HG03354 (cell line): Measurements from ENCODE around the gene PYM1.
A peak's percentile ranks its signal among the peaks of the same experiment; 100 is the strongest.
"Not testable (repeated sequence)": the region's sequence is repeated elsewhere in the genome, so short reads cannot be mapped to it uniquely, and the experiment has no call there.

Experiments
- ATAC-seq: cut with Tn5 transposase; IDR thresholded peaks from one replicate; pipeline ENCODE4 v1.9.1; 2021; ENCODE audit warnings: mild to moderate bottlenecking; ENCODE audit not compliant: unreplicated experiment, poor library complexity, severe bottlenecking

PYM1 gene

DNA sequence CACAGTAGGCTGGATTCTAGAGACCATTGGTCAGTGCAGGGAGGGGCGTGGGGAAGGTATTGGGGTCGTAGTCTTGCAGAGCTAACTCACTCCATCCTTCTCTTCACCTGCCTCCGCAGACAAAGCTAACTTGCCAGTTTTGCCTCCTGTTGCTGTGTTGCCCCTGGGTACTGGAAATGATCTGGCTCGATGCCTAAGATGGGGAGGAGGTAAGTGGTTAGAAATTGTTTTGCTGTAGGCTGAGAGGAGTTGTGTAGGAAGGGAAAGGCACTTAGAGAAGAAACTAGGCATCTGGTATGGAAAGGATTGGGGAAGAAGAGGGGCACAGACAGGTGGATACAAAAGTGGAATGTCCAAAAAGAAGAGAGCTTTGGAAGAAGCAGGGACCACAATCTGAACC lies 14.4 kb upstream of the PYM1 start:
- no peak for ATAC-seq

DNA sequence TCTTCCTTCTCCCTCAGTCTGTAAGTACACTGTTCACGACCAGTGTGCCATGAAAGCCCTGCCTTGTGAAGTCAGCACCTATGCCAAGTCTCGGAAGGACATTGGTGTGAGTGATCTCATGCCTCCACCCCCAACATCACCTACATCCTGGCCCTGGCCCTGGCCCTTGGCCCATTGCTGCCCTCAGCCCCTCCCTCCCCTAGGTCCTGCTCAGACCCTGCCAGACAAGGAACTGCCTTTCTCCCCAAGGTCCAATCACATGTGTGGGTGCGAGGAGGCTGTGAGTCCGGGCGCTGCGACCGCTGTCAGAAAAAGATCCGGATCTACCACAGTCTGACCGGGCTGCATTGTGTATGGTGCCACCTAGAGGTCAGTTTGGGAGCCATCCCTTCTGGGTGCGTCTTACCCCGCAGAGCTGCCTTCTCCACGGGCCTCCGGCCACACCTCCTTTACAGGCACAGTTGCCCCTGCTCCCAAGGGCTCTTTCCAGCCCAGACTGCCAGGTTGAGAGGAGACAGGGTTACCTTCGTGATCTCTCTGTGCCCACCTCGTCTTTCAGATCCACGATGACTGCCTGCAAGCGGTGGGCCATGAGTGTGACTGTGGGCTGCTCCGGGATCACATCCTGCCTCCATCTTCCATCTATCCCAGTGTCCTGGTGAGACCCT lies 12.5 kb upstream of the PYM1 start:
- peak; percentile 98 for ATAC-seq

DNA sequence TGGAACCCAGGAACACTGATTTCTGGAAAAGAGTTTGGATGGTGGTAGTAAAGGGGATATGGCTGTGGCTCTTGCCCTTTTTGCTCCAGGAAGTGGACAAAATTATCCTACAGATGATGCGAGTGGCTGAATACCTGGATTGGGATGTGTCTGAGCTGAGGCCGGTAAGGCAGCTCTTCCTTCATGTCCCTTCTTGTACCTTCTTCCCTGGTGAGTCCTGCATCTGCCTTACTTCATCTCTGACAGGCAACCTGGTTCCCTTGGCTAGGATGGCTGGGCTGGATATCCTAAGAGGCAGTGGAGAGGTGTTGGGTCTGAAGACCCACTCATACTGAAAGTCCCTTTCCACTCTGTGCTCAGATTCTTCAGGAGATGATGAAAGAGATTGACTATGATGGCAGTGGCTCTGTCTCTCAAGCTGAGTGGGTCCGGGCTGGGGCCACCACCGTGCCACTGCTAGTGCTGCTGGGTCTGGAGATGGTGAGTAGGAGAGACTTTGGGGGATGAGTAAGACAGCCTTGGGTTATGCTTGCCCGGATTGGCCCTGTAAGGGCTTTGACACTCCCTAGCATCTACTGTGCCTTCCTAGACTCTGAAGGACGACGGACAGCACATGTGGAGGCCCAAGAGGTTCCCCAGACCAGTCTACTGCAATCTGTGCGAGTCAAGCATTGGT lies 11.3 kb upstream of the PYM1 start:
- ATAC-seq: no peak

DNA sequence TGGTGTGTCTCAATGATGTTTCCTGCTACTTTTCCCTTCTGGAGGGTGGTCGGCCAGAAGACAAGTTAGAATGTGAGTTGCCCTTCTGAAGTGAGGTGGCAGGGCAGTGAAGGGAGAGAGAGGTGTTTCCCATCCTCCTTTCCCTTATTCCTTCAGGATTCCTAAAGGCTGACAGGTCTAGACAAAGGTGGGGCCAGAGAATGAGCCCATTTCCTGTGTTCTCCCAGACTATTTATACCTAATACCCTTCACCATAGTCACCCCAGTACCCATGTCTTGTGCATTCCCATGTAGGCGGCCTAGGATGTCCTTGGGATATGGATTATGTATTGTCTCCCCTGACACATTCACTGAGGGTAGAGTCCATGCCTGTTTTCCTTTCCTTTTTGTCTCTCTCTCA lies 10.3 kb upstream of the PYM1 start:
- ATAC-seq: no peak

DNA sequence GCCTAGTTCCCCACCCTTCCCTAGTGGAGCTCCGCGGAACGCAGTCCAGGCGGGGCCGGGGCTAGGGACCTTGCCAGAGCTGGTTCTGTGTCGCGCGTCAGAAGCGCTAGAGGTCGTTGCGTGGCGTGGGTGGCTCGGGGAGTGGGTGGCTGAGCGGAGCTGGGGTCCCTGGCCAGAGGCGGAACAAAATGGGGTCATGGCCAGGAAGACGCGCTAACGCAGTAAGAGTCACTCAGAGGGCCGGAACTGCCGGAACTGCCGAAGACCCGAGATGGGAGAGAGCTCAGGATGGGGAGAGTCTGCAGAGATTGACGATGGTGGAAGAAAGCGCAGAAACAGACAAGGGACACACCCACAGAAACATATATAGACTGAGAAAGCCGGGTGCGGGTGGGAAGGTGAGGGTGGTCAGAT lies 8.1 kb upstream of the PYM1 start:
- ATAC-seq: no peak

DNA sequence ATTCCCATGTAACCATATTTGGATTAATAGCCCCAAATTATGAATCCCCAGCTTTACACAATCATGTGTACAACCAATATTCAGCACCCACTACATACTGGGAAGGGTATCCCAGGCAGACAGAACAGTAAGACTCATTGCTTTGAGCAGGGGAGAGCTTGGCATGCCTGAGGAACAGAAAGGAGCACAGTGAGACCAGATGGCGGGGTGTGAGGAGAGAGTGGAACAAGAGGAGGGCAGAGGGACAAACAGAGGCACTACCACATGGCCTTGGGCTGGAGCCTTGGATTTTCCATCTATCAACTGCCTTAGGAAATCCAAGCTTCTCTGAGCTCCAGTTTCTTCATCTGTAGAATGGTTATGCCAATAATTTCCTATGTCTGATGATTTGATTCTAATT lies 7.1 kb upstream of the PYM1 start:
- no peak for ATAC-seq

DNA sequence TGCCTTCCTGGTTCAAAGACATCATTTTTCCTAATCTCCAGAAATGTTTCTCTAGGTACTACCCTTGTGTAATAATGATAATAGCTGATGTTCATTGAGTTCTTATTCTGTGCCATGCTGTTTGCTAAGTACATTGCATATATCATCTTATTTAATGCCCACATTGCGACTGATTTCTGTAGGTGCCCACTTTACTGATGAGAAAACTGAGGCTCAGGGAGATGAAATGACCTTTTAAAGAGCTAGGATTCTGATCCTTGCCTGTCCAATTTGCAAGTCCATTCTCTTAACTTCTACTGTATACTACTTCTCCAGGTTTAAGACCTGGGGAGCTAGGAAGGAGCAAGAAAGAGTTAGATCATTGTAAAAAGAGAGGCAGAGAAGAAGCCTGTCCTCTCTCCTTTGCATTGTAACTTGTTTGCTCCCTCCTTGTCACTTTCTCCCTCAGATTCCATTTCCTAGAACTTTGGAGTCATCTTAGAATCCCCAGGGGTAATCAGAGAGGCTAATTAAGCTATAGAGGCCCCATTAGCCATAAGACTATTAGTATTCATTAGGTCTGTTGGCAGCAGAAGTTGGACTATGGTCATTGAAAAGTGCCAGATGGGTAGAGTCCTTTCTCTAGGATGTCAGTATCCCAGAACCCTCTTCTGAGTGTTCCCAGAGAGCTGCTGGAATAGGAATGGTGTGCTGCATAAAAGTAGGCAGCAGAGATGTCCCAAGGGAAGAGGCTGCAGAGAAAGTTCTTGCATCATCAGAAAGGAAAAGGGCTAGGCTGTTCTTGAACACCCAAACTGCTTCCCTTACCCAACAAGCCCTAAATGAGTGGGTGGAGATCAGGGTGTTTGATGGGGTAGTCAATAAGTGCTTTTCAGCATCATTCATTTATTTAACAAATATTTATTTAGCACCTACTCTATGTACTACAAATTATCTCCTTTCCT lies 6.4 kb upstream of the PYM1 start:
- ATAC-seq: no peak

DNA sequence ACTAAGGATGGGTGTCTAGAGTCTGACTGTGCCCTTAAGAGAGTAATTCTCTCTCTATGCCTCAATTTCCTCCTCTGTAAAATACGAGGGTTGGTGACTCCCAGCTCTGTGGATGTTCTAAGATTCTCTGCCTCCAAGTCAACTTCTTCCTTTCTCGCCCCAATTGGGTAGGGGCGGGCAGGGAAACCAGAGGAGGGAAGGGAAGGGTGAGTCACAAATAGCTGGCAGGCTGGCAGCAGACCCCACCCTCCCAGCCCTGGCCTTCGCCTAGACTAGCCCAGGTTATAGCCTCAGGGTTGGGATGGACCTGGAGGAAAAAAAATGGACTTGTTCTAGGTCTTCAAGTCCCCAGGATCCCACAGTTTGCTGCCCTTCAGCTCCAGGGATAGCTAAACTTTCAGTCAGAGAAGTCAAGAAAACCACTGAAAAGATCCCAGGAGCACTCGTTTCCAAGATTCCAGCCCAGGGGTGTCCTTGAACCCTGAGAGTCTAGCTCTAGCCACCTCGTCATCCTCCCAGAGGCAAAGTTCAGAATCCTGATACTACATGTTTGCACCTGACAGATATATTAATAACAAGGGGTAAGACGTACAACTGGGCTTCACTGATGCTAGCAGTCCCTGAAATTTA lies 5.6 kb upstream of the PYM1 start:
- ATAC-seq: no peak

DNA sequence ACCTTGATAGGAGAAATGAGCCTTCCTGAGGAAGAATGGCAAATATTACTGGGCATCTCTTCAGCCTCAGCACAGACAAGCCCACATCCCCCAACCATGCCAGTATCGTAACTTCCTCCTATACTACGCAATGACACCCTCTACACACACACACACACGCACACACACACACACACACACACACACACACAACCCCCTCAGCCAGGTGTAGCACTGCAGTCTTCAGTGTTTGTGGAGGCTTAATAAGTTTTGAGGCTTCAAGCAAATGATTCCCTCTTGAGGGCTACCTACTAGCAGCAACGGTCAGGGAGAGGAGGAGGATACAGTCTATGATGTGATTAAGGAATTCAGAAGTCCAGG lies 4.8 kb upstream of the PYM1 start:
- no peak for ATAC-seq

DNA sequence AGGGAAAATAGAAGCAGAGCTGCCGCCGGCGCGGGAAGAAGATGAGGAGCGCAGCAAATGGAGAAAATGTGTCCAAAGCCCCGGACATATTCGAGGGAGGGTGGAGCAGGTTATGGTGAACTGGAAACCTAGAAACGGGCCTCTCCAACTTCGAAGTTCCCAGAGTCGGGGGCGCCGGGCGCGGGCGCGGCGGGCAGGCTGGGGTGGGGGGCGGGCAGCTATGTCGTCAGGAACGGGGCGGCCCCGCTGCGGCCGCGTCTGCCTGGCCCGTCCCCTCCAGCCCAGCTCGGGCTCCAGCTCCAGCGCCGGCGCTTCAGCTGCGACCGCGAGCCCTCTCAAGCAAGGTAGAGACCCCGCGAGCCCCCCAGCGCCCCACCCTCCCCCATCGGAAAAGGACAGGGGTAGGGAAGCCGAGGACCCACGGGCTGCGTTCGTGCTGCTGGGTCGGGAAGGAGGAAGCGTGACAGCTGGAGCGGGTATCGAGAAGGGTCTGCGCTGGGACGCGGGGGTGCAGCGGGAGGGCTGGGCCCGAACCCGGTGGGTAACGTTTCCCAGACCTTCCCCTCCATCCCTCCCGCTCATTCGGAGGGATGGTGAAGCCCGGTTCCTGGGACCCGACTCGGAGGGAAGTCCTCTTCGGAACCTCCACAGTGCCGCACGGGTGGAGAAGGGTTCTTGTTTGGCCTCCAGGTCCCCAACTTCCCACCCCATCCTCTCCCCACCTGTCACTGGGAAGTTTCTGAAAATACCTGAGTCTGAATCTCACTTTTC lies 4.3 kb upstream of the PYM1 start:
- no peak for ATAC-seq

DNA sequence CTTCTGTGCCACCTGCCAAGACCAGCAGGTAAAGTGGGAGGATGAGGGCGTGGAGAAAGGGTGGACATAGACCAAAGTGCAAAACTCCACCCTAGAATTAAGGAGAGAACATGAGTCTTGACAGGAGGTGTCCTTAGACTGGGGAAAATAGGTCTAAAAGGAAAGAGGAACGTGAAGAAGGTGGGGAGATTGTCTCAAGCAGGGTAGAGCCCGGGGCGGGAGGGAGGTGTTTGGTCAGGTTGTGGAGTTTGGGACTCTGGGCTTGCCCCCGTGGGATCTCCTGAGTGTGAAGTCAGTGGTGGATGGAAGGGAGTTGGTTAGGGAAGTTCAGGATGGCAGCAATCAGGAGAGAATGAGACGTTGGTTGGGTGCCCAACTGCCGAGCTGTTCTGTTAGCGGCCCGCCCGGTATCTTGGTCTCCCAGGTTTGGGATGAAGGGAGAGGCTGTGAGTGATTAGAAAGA lies 3.7 kb upstream of the PYM1 start:
- no peak for ATAC-seq

DNA sequence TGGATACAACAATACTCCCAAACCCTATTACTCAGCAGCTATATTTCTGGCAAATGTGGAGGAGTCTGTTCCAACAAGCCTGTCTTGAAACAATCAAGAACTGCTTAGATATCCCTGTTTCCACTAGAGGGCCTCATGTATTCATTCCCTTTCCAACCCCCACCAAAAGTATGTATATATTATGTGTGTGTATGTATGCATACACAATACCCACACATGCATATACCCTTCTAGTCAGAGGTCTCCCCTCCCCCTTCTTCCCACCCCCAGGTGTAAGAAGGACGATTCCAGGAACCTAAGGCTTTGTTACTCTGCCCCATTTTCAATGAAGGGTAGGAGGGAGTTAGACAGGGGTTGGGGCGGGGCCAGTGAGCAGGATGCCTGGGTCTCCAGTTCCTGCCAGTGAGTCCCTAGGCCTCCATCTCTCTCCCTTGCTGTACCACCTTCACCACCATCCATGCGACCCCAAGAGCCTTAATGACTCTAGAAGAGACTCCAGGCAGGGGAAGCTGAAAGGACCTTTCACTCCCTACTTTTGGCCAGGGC lies 3.1 kb upstream of the PYM1 start, which contains the start of gene DGKA:
Gene DGKA (plus strand): TSS at position 392 of the 546 bp plus-strand sequence. CDS start 5,342 bp downstream, outside the sequence.
- ATAC-seq: peak; percentile 20

DNA sequence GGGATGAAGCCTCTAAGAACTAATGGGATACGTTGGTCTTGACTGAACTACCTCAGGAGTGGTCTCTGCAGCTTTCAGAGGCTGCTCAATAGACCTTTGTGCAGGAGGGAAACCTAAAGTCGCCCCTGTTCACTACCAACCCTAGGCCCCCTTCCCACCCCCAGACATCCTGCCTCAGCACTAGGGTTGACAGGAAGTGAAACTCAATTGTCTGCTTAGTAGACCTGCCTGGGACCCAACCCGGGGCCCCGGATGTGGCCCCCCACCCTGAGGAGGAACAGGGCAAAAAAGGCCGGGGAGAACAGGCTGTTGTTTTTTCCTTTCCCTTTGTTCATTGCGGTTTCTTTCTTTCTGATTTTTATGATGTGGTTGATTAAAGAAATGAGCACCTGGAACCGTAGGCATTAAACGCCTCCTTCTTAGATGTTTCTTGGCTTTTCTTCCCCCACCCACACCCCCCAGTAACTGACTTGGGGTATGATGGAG lies 1.7 kb upstream of the PYM1 start:
- ATAC-seq: peak; percentile 45

DNA sequence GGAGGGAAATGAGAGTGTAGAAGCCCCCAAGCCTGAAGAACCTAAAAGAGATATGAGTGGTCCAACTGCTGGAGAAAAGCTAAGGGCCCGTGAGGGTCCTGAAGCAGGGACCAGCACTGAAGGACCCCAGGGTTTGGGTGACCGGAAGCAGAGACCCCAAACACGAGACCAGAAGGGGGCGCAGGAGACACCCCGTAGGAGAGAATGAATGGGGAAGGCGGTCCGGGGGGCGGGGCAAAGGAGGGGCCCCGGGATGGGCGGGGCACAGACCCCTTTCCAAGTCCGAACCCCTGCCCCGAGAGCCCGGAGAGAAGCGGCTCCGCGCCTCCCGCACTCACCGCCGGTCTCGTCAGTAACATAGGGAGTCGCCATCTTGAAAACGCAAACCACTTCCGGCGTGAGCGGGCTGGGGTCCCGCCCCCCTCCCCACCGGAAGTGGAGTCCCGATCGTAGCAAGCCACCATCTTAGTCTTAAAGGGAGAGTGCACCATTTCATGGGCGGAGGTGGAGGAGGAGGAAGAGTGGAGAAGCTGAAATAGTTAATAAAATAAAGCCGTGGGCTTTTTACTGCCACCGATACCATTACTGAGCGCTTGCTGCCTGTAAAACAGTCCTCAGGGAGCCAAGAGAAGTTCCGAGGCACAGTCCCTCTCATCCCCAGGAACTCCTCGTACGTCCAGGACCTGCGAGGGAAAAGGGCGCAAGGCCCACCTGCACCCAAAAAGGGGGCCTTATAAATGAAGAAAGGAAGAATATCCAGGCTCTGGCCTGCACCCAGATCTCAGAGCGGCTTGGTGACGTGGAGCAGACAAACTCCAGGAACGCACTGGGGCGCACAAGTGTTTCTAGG lies 731 bp downstream of the PYM1 start:
- ATAC-seq: peak; percentile 50

DNA sequence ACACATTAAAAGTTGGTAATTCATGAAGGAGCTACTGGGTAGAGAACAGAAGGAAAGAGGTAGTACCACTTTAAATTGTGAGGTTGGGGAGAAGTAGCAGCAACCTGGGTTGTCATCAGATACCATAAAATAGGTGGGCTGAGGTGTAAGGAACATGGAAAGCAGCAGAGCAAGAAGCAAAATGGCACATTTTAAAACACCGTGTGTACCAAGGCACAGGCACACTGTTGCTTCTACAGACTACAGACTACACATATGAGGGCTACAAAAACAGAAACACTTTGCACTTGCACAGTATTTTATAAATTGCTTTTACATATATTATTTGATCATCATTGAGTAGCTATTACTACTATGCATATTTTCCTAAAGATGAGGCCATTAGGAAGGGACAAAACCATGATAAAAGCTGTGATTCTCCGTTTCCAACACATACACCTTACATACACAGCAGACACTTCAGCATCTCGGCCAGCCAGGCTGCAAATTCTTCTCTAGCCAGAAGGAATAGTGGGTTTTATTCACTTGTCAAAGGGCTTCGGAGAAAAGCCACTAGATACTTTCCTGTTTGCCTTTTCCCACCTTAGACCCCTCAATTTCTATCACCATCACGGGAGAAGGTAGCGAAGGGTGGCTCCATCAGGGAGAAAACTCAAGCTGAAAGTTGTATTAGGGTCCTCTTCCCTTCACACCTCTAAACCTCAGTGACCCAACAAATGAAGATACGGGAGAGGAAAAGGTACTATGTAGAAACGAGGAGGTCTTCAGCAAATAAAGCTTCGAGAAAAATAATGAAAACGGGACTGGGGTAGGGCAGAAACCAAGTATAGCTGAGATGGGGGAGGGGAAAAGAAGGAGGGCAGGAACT lies 1.6 kb downstream of the PYM1 start:
- peak; percentile 1 for ATAC-seq

DNA sequence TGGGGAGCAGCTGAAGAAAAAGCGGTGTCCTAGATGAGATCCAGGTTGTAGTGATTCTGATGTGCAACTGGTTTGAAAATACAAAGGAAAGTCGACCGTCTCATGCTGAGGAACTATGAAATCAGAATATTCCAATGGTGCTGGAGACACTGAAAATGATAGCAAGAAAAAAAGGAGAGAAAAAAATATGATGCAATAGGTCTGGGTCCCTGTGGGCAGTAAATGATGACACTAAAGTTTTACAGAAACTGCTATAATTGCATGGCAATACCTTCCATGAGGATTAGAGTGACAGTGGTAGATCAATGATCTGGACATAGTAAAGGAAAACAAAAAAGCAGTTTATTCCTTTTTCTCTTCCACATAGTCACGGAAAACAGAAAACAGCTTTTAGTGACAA lies 2.3 kb downstream of the PYM1 start:
- ATAC-seq: no peak

DNA sequence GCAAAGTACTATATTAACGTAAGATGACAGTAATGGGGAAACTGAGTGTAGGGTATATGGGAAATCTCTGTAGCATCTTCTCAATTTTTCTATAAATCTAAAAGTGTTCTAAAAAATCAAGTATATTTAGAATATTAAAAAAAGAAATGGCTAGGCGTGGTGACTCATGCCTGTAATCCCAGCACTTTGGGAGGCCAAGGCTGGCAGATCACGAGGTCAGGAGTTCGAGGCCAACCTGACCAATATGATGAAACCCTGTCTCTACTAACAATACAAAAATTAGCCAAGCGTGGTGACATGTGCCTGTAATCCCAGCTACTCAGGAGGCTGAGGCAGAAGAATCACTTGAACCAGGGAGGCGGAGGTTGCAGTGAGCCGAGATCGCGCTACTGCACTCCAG lies 4.0 kb downstream of the PYM1 start:
- ATAC-seq: not testable (repeated sequence)
